D721Med (cell line): ENCODE measurements around the gene PRRT1B.

Source experiments
- DNase-seq: peaks from one replicate; pipeline ENCODE4 v3.0.0; 2011; ENCODE audit warnings: low spot score; ENCODE audit not compliant: insufficient read length
- FAIRE-seq: peaks from 2 replicates; lab custom pipeline; 2011; peaks lifted over from hg19 to GRCh38; lab: Jason Lieb, UNC
- TF ChIP-seq, protein P1 (sequence below): IDR thresholded peaks from 2 replicates; pipeline ENCODE4 v1.5.1; 2012; ENCODE audit warnings: mild to moderate bottlenecking, control low read depth; ENCODE audit not compliant: insufficient read depth; ENCODE audit errors: missing control alignments

The PRRT1B gene

DNA sequence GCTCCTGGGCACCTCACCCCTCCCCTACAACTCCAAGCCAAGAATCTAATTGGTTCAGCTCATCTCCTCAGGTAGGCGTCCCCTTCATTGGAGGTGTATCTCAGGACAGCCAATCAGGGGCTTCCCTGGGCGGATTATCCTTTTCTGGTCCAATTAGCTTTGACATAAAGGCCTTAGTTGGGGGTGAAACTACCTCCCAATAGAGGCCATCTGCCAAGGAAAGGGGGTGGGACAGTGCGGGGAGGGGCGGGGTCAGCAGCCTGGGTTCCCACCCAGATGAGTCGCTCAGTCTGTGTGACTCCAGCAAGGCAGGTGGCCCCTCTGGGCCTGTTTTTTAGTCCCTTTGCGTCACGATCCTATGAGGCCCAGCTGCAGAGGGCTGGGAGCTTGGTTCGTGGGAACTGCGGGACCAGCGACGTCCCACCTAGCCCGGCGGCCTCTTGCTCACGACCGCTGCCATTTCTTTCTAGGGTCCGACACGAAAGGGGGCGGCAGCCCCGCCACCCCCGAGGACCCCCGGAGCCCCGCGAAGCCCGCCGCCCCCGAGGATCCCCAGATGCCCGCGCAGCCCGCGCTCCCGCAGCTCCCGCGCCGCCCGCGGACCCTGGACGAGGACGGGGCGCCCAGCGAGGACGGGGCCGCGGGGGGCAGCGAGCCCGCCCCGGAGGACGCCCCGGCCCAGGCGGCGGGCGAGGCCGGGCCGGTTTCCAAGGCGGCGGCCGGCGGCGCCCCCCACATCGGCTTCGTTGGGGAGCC lies 8.9 kb downstream of the PRRT1B start:
- DNase-seq (no peak), FAIRE-seq (no peak)
- TF ChIP-seq, protein P1, sequence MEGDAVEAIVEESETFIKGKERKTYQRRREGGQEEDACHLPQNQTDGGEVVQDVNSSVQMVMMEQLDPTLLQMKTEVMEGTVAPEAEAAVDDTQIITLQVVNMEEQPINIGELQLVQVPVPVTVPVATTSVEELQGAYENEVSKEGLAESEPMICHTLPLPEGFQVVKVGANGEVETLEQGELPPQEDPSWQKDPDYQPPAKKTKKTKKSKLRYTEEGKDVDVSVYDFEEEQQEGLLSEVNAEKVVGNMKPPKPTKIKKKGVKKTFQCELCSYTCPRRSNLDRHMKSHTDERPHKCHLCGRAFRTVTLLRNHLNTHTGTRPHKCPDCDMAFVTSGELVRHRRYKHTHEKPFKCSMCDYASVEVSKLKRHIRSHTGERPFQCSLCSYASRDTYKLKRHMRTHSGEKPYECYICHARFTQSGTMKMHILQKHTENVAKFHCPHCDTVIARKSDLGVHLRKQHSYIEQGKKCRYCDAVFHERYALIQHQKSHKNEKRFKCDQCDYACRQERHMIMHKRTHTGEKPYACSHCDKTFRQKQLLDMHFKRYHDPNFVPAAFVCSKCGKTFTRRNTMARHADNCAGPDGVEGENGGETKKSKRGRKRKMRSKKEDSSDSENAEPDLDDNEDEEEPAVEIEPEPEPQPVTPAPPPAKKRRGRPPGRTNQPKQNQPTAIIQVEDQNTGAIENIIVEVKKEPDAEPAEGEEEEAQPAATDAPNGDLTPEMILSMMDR, result no peak

DNA sequence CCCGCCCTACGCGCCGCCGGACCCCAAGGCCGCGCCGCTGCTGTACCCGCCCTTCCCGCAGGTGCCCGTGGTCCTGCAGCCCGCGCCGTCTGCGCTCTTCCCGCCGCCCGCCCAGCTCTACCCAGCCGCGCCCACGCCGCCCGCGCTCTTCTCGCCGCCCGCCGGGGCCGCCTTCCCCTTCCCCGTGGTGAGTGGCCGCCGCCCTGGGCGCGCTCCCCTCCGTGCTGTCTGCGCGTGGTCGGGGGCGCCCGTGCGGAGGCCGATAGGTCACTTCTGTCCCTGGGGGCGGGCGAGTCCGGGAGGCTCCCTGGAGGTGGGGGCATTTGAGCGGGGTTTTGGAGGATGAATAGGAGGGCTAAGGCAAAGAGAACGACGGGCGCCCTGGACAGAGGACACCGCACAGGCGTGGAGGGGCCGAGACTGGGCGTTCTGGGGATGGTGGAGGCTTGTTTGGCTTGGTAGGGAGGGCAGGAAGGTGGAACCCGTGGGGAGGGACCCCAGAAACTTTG lies 9.6 kb downstream of the PRRT1B start:
- TF ChIP-seq, protein P1, result no peak
- FAIRE-seq, result no peak
- DNase-seq, result no peak

GRCh38 chr9:131555841-131556673 lies 10.7 kb downstream of the PRRT1B start:
- DNase-seq (no peak), FAIRE-seq (no peak)
- TF ChIP-seq, protein P1, result no peak

DNA sequence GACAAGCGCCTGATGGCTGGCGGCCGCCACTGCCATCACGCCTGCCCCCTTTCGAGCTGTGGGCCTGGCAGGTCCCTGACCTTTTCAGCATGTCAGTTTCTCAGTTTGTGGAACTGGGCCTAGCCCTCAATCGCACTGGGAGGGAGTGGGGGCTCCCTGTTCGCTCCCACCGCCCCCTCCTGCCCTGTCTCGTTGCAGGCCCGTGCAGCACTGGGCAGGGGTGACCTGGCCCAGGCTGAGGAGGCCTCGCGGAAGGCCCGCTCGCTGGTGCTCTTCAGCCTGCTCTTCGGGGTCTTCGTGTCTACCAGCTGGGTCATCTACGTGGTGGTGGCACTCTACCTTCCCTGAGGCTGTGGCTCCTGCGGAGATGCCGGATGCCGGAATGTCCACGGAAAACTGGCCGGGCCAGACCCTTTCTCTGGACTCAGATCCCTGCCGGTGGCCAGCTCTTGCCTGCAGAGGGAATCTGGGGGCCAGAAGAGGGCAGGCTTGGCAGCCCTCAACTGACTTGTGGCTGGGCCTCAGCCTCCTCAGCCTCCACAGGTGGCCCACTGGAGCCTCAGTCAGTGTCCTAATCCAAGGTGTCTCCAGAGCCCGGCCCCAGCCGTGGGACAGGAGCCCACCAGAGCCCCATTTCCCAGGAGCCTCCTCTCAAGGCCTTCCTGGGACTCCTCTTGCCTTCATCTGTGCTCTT lies 12.7 kb downstream of the PRRT1B start:
- TF ChIP-seq, protein P1, result no peak
- no peak for FAIRE-seq
- DNase-seq, result no peak

DNA sequence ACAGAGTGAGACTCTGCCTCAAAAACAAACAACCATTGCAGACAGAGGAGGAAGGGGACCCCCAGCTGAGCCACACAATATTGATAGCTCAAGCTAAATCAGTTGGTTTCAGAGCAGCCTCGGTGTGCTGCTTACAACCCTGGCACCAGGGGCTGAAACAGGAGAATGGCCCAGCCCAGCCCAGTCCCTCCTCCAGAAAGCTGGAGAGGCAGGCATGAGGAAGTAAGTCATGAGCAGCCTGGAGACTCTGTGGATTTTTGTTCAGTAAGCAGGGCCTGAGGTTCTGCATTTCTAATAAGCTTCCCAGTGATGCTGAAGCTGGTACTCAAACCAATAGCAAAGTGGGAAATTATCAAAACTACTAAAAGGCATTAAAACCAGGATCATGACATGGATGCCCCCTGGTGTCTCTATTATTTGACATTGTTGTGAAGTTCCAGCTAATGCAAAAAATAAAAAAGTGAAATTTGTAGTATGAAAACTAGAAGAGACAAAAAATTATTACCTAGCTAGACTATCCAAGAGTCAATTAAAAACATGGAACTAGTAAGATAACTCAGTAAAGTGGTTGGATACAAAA lies 14.2 kb downstream of the PRRT1B start:
- FAIRE-seq, result no peak
- TF ChIP-seq, protein P1, result no peak
- DNase-seq, result no peak

GRCh38 chr9:131562032-131562959 lies 17.0 kb downstream of the PRRT1B start:
- TF ChIP-seq, protein P1, result no peak
- FAIRE-seq (no peak), DNase-seq (no peak)
